Fibroblast of upper back skin (primary cell): ENCODE results near the gene CCL7.
"Not testable (repeated sequence)": the region's sequence is repeated elsewhere in the genome, so short reads cannot be mapped to it uniquely, and the experiment has no call there.

Source experiments
- DNase-seq: peaks from one replicate; pipeline ENCODE4 v3.0.0-alpha.2; 2013

The CCL7 gene

GRCh38 chr17:34269969-34270368 is at the start of gene CCL7:
CCL7 (plus strand) TSS chr17:34270221; CDS start chr17:34270291, 70 bp downstream.
- peak; percentile 63 for DNase-seq

GRCh38 chr17:34220752-34221395 is 49.1 kb upstream of the CCL7 start:
- no peak for DNase-seq

GRCh38 chr17:34221411-34221810 is 48.6 kb upstream of the CCL7 start:
- no peak for DNase-seq

- DNase-seq: no peak
These were observed 47.1 kb upstream of the CCL7 start for GRCh38 chr17:34222722-34223497.

GRCh38 chr17:34225046-34225445 is 45.0 kb upstream of the CCL7 start:
- no peak for DNase-seq

GRCh38 chr17:34226011-34226743 is 43.8 kb upstream of the CCL7 start:
- DNase-seq: peak; percentile 74

- DNase-seq: no peak
These were observed 43.3 kb upstream of the CCL7 start for GRCh38 chr17:34226744-34227034.

GRCh38 chr17:34227293-34227692 is 42.7 kb upstream of the CCL7 start:
- DNase-seq: not testable (repeated sequence)

GRCh38 chr17:34227707-34228106 is 42.3 kb upstream of the CCL7 start:
- no peak for DNase-seq

GRCh38 chr17:34228781-34229180 is 41.2 kb upstream of the CCL7 start:
- DNase-seq: no peak

GRCh38 chr17:34230342-34230741 is 39.7 kb upstream of the CCL7 start:
- no peak for DNase-seq

GRCh38 chr17:34234616-34235015 is 35.4 kb upstream of the CCL7 start:
- no peak for DNase-seq

GRCh38 chr17:34235389-34236028 is 34.5 kb upstream of the CCL7 start:
- no peak for DNase-seq

- DNase-seq: no peak
These were observed 33.6 kb upstream of the CCL7 start for GRCh38 chr17:34236281-34236892.

- DNase-seq: no peak
These were observed 32.6 kb upstream of the CCL7 start for GRCh38 chr17:34237458-34237857.

- peak; percentile 22 for DNase-seq
These were observed 29.0 kb upstream of the CCL7 start for GRCh38 chr17:34241062-34241461.

- no peak for DNase-seq
These were observed 27.2 kb upstream of the CCL7 start for GRCh38 chr17:34242587-34243363.

- no peak for DNase-seq
These were observed 26.4 kb upstream of the CCL7 start for GRCh38 chr17:34243364-34244320.

GRCh38 chr17:34245351-34245905 is 24.6 kb upstream of the CCL7 start:
- DNase-seq: no peak

- DNase-seq: no peak
These were observed 23.6 kb upstream of the CCL7 start for GRCh38 chr17:34246446-34246845.

GRCh38 chr17:34246881-34247280 is 23.1 kb upstream of the CCL7 start:
- no peak for DNase-seq
